Neural crest cell (in vitro differentiated cells): ENCODE measurements around the gene ENAM. TPM values are rescaled to one million over a fixed set of nuclear protein-coding genes. Genes with fewer than 3 reads are reported as not detected.
"Not testable (repeated sequence)": the region's sequence is repeated elsewhere in the genome, so short reads cannot be mapped to it uniquely, and the experiment has no call there.

Experiments
- DNase-seq: peaks from one replicate; pipeline ENCODE4 v3.0.0; 2021; ENCODE audit warnings: low read depth, mixed read lengths, low spot score
- H3K27ac Mint-ChIP-seq: one replicate; pipeline ENCODE4 v1.8.0; 2021; ENCODE audit warnings: mild to moderate bottlenecking, mixed read lengths; ENCODE audit not compliant: unreplicated experiment
- H3K27me3 Mint-ChIP-seq: 2 replicates; pipeline ENCODE4 v1.8.0; 2021; ENCODE audit warnings: low read depth, mild to moderate bottlenecking, mixed read lengths
- H3K36me3 Mint-ChIP-seq: 2 replicates; pipeline ENCODE4 v1.8.0; 2021; ENCODE audit warnings: low read depth, mild to moderate bottlenecking, mixed read lengths
- H3K4me1 Mint-ChIP-seq: 2 replicates; pipeline ENCODE4 v1.8.0; 2021; ENCODE audit warnings: mixed read lengths
- H3K4me3 Mint-ChIP-seq: one replicate; pipeline ENCODE4 v1.8.0; 2021; ENCODE audit warnings: mild to moderate bottlenecking, mixed read lengths
- H3K9me3 Mint-ChIP-seq: 2 replicates; pipeline ENCODE4 v1.8.0; 2021; ENCODE audit warnings: mixed read lengths
- CTCF ChIP-seq: fragments of 200-600 bp; sonication (generic); conservative IDR thresholded peaks from 2 replicates; pipeline ENCODE4 v1.5.0; 2021; ENCODE audit warnings: antibody characterized with exemption, mild to moderate bottlenecking
- total RNA-seq: library from RNA; stranded (reverse); gene quantifications from 2 replicates; pipeline ENCODE4 v1.2.1, GENCODE V29; 2021

Gene ENAM
- total RNA-seq, 1 donor from 2014 or later: not detected

- H3K4me3 Mint-ChIP-seq: peak overlapping the region; percentile 95
- H3K36me3 Mint-ChIP-seq: peaks cover 4% of the 10 kb centered on the region
- no peak for DNase-seq
- H3K27ac Mint-ChIP-seq: peak overlapping the region; percentile 98
- no peak for TF ChIP-seq CTCF
- no peaks in the 10 kb centered on the region for H3K9me3 Mint-ChIP-seq
- H3K27me3 Mint-ChIP-seq: no peaks in the 10 kb centered on the region
- peaks cover 37% of the 10 kb centered on the region for H3K4me1 Mint-ChIP-seq
Measured at GRCh38 chr4:70688795-70689231, 60.3 kb downstream of the ENAM start.

GRCh38 chr4:70691661-70692060 is 63.1 kb downstream of the ENAM start:
- Mint-ChIP-seq H3K27me3 (no peaks in the 10 kb centered on the region), H3K4me1 (peaks cover 37% of the 10 kb centered on the region), H3K27ac (no peak overlapping the region), H3K36me3 (peaks cover 4% of the 10 kb centered on the region), H3K4me3 (no peak overlapping the region), H3K9me3 (no peaks in the 10 kb centered on the region)
- DNase-seq: no peak
- TF ChIP-seq CTCF: no peak

GRCh38 chr4:70694633-70695032 is 66.1 kb downstream of the ENAM start:
- not testable (repeated sequence) for H3K27ac Mint-ChIP-seq, H3K9me3 Mint-ChIP-seq, DNase-seq, H3K4me3 Mint-ChIP-seq, H3K36me3 Mint-ChIP-seq, H3K27me3 Mint-ChIP-seq
- peaks cover 15% of the 10 kb centered on the region for H3K4me1 Mint-ChIP-seq

Other genes with a start within 250 kb of the ENAM start
- not detected in 2 replicates for gene SMR3B, start 245.6 kb upstream of the ENAM start, total RNA-seq
- gene OPRPN, start 230.8 kb upstream of the ENAM start, total RNA-seq: not detected in 2 replicates
- gene MUC7, start 156.5 kb upstream of the ENAM start, total RNA-seq: not detected in 2 replicates
- not detected in 2 replicates for gene AMTN, start 110.2 kb upstream of the ENAM start, total RNA-seq
- gene AMBN, start 36.5 kb upstream of the ENAM start, total RNA-seq: not detected in 2 replicates
- not detected in 2 replicates for gene JCHAIN, start 37.8 kb downstream of the ENAM start, total RNA-seq
- gene UTP3, start 59.8 kb downstream of the ENAM start, total RNA-seq: 29.5 and 30.1 TPM in 2 replicates
- 87.7 and 98.8 TPM in 2 replicates for gene RUFY3, start 93.2 kb downstream of the ENAM start, total RNA-seq
- 77.3 and 80.0 TPM in 2 replicates for gene GRSF1, start 211.1 kb downstream of the ENAM start, total RNA-seq